ENCODE data around the gene TEX51.

DNA sequence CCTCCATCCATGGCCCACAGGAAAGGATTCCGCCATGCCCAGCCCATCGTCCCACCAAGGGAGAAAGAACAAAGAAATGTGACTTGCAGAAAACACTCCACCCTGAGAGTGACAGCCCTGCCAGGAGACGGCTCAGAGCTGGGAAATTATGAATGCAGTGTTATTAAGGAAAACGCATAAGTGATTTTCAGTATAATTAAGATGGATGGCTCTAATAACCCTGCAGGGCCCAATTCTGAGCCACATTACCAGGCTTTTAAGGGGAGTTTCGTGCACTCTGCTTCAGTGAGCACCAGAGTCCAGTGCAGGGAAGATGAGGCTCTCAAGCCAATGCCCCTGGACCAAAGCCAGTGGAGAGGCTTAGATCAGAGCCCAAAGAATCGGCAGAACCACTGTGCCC is 10.6 kb upstream of the TEX51 start:
- TF ChIP-seq, protein P1, sequence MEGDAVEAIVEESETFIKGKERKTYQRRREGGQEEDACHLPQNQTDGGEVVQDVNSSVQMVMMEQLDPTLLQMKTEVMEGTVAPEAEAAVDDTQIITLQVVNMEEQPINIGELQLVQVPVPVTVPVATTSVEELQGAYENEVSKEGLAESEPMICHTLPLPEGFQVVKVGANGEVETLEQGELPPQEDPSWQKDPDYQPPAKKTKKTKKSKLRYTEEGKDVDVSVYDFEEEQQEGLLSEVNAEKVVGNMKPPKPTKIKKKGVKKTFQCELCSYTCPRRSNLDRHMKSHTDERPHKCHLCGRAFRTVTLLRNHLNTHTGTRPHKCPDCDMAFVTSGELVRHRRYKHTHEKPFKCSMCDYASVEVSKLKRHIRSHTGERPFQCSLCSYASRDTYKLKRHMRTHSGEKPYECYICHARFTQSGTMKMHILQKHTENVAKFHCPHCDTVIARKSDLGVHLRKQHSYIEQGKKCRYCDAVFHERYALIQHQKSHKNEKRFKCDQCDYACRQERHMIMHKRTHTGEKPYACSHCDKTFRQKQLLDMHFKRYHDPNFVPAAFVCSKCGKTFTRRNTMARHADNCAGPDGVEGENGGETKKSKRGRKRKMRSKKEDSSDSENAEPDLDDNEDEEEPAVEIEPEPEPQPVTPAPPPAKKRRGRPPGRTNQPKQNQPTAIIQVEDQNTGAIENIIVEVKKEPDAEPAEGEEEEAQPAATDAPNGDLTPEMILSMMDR (IDR thresholded peaks at IDR 0.05): no peak
- TF ChIP-seq POLR2AphosphoS5 (IDR thresholded peaks at IDR 0.05) (no peak), POLR2A (IDR thresholded peaks at IDR 0.05) (no peak)
